Fibroblast of lung (primary cell): Measurements from ENCODE around the gene LZTS2.

ENCODE experiments used
- CTCF ChIP-seq, 2 donors: IDR thresholded peaks in 1 of 2; conservative IDR thresholded peaks in 1 of 2; 1 replicate in 1 of 2; 2 replicates in 1 of 2; pipeline ENCODE4 v1.5.1; 2011 to 2012; ENCODE audit warnings: low read length in 2 of 2, control low read depth in 1 of 2, inconsistent platforms in 1 of 2, low read depth in 1 of 2, mild to moderate bottlenecking in 1 of 2
- EZH2 ChIP-seq: IDR thresholded peaks from 2 replicates; pipeline ENCODE4 v1.5.1; 2012; ENCODE audit warnings: low read length, control low read depth, mild to moderate bottlenecking; ENCODE audit errors: missing control alignments

- TF ChIP-seq CTCF (conservative IDR thresholded peaks at IDR 0.05 in 1 of 2, IDR thresholded peaks at IDR 0.05 in 1 of 2; ENCODE audit: low read depth in 1 of 2, low read length in 2 of 2) (no peak), EZH2 (no peak)
Observed at GRCh38 chr10:100967332-100967731, 32.3 kb upstream of the LZTS2 start.
